Activated T-cell treated with anti-CD3 and anti-CD28 coated beads for 24 hours (primary cell): ENCODE measurements around the gene LMNA.

Experiments
- DNase-seq: peaks from one replicate; pipeline ENCODE4 v3.0.0-alpha.2; 2020; ENCODE audit warnings: low read depth

Gene LMNA

DNA sequence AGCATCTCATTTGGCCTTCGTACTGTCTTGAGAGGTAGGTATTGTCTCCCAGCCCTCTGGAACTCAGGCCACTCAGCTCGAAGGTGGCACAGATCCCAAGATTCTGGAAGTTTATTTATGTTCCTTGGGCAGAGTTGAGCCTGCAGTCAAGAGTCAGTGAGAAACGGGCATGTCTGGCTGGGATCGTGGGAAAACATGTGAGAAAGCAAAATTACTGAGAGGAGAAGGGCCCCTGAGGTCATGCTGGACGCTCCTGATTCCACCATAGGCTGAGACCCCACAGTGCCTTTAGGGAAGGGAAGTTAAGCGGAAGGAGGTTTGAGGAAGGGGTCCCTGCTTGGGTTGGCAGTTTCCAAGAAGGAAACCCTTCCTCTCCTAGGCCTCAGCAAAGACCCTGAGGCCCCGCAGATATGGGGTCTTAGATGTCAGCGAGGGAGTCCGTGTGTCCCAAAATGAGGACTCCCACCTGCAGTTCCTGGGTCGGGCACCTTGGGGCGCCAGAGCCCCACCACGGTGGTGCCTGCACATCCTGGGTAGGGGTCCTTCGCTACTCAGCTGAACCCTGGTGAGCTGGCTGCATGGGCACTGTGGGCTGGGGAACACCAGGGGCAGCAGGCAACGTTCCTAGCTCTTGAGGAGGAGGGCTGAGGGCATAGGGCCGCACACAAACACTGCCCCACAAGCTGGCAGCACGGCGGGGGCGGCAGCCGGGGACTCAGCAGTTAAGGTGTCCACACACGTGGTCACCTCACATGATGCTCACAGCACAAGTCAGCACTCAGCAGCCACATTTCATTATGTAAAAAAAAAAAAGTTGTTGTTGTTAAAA, 26.6 kb downstream of the LMNA start:
- no peak for DNase-seq

DNA sequence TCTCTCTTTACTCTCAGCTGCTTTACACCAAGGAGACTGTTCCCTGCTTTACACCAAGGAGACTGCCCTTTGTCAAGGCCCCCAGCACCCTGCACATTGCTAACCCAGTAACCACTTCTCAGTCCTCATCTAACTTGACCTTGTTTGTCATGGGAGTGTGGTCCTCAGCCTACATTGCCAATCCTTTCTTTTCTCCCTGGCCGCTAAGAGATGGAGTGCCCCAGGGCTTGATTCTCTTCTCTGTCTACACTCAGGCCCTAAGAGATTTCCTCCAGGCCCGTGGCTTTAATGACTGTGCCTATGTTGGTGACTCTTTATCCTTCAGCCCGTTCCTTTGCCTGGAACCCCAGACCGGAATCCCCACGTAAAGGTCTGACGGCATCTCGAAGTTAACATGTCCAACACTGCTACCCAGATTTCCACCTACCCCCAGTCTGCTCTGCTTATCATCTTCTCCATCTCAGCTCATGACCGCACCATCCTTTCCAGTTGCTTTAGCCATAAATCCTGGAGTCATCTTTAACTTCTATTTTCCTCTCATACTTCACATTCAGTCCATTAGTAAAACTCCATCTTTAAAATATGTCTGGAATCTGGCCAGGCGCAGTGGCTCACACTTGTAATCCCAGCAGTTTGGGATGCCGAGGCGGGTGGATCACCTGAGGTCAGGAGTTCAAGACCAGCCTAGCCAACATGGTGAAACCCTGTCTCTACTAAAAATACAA, 29.4 kb downstream of the LMNA start:
- no peak for DNase-seq

GRCh38 chr1:156144742-156145141, 30.2 kb downstream of the LMNA start:
- no peak for DNase-seq

DNA sequence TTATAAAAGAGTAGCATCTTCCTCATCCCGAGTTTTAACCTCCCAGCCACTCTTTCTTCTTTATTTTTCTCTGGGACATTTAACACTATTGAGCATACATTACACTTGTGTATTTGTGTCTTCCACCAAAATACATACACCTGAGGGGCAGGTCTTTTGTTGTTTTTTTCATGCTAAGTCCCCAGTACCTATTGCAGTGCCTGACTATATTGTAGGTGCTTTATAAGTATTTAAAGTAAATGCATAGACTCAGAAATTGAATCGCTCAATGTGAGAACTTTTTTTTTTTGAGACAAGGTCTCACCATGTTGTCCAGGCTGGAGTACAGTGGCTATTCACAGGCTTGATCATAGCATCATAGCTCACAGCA, 31.1 kb downstream of the LMNA start:
- no peak for DNase-seq

DNA sequence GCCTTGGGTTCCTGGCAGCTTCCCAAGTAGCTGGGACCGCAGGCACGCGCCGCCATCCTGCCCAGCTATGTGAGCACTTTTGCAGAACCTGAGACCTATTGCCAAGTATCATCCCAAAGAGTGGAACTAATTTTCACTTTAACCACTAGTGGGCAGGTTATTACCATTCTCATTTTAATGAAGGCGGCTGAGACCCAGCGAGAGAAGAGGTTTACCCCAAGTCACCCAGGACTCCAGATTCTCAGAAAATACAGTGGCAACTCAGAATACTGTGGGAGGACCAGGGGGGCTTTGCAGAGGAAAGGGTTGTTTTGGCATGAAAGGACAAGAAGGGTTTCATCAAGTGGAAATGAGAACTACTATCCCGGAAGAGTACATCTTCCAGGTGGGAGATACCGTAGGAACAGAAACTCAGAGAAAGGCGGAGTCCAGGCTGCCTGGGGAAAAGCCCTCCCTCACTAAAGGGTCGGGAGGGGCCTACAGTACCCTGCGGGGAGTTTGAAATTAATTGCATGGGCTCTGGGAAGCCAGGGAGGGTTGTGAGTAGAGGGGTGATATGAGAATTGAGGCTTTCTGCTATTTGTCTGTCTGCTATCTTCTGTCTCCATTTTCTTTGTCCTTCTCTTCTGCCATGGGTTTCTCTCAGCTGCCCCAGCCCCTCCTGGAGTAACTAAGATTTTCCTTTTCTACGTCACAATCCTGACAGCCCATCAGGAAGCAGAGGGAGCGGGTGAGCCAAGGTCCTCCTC, 31.7 kb downstream of the LMNA start:
- peak; percentile 39 for DNase-seq

DNA sequence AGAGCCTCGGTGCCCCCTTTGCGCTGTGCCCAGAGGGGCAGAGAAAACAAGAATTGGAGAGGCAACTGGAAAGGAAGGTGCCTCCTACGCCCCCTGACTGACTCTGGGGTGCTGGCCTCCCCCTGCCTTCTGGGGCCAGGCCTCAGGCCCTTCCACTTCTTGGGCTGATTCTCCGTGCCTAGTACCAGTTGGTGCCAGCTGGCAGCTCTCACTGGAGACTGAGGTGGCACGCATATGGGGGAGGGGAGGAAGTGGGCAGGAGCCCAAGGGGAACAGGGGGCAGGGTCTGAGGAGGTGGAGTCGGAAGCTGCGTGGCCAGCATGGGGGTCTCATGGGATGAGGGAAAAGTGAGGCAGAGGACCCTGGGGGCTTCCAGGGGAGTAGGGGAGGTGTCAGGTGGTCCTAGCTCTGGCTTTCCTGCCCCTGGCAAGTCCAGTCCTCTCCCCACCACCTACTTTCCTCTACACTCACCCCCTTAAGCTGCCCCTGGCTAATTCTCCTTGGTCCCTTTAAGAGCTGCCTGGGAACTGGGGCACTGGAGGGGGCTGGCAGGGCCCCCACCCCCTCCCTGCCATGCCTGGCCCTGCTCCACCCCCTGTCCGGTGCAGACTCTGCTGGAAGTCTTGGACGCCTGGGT, 32.4 kb downstream of the LMNA start:
- no peak for DNase-seq

GRCh38 chr1:156148216-156148615, 33.7 kb downstream of the LMNA start:
- no peak for DNase-seq

- no peak for DNase-seq
These were observed 35.1 kb downstream of the LMNA start for GRCh38 chr1:156149374-156150332.

DNA sequence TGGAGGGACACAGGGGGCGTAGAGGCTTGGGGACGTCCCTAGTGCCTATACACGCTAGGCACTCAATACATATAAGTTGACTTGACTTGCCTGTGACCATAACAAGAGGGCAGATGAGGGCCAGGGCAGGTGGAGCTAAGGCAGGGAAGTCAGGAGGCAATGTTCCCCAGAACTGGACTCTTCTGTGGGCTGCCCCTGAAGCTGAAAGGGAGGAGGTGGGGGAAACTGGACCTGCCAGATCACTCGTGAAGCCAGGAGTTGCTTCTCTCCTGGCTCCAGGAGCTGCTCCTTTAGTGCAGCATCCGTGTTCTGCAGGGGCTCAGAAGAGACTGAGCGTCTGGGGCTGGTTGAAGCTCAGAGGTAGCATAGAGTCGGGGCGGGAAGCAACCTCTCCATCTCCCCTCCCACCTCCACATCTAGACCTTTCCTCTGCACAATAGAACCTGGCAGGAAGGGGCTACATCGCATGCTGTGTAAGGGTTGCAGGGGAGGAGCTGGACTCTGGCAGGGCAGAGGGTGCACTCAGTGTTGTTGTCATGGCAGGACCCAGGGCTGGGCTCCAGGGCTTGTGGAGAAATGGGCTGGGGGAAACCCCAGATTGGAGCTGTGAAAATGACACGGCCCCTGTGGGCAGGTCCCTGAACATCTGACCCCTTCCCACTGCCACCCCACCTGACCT, 36.0 kb downstream of the LMNA start:
- no peak for DNase-seq

DNA sequence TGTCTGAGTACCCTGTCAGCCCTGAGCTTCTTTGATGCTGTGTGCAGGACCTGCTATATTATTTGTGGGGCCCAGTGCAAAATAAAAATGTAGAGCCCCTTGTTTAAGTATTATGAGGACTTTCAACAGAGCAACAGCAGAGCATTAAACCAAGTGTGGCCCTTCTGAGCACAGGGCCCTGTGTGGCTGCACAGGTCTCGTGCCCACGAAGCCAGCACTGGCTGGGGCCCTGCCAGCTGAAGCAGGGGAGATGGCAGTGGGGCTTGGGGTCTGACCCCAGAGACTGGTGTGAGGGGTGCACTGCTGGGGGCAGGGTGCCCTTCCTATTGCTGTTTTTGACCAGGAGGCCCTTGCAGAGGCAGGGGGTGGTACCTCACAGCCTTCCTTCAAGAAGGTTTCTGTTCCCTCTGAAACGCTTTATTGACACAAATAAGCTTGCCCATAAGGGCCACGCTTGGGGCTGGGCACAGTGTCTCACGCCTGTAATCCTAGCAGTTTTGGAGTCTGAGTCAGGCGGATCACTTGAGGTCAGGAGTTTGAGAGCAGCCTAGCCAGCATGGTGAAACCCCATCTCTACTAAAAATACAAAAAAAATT, 36.7 kb downstream of the LMNA start:
- DNase-seq = no peak

DNA sequence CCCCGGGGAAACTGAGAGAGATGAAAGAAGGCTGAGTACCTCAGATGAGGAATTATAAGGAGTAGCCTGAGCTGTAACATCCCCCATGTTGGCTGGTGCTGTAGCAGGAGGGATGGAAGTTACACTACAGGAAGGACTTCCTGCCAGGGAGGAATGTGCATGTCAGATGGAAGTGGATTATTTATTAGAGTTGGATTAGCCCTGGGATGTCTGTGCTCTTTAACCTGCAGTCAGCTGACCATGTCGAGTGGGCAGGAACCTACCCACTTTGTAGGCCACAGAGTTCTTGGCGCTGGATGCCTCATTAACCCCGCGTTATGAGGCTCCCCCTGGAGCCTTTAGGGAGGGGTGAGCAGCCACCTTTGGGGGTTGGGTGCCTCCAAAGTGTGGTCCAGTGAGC, 38.1 kb downstream of the LMNA start:
- DNase-seq = no peak

- no peak for DNase-seq
These were observed 38.9 kb downstream of the LMNA start, which contains the start of gene SEMA4A for GRCh38 chr1:156153362-156153761. Gene SEMA4A (plus strand): TSS chr1:156153585. CDS start chr1:156154579, 994 bp downstream.

GRCh38 chr1:156154317-156154749, 39.8 kb downstream of the LMNA start:
- DNase-seq = peak; percentile 29

DNA sequence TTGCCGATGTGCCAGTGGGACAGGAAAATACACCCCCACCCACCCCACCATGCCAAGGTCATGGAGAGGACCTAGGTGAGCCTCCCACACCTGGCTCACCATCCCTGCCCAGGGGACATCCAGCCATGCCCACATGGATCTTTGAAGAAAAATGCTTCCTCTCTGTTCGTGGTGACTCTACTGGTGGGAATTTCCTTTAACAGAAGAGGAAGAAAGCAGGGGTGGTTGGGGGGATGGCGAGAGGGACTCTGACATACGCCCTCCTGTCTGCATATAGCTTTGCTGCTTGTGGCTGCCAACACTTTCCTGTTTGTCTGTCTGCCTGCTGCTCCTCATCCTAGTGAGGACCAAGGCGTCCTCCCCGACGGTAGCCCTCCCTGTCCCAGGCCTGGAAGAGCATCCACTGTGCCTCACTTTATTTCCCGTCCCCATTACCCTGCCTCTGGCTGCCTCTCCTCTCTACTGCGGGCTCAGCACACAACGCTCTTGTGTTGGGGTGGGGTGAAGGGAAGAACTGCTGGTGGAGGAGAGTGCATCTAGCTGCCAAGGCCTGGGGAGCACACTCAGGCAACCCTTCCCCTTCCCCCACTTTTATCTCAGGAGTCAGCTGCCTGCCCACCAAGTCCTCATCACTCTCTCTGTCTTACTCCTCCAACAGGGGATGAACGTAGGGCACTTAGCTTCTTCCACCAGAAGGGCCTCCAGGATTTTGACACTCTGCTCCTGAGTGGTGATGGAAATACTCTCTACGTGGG, 41.4 kb downstream of the LMNA start:
- no peak for DNase-seq

GRCh38 chr1:156157506-156157905, 43.0 kb downstream of the LMNA start:
- no peak for DNase-seq

GRCh38 chr1:156157966-156158365, 43.5 kb downstream of the LMNA start:
- no peak for DNase-seq

- no peak for DNase-seq
These were observed 45.7 kb downstream of the LMNA start for GRCh38 chr1:156160000-156160742.

- DNase-seq = peak; percentile 74
These were observed 46.2 kb downstream of the LMNA start for GRCh38 chr1:156160743-156161171.
